ENCODE data around the gene FOXJ2.
"Not testable (repeated sequence)": the region's sequence is repeated elsewhere in the genome, so short reads cannot be mapped to it uniquely, and the experiment has no call there.

The FOXJ2 gene

DNA sequence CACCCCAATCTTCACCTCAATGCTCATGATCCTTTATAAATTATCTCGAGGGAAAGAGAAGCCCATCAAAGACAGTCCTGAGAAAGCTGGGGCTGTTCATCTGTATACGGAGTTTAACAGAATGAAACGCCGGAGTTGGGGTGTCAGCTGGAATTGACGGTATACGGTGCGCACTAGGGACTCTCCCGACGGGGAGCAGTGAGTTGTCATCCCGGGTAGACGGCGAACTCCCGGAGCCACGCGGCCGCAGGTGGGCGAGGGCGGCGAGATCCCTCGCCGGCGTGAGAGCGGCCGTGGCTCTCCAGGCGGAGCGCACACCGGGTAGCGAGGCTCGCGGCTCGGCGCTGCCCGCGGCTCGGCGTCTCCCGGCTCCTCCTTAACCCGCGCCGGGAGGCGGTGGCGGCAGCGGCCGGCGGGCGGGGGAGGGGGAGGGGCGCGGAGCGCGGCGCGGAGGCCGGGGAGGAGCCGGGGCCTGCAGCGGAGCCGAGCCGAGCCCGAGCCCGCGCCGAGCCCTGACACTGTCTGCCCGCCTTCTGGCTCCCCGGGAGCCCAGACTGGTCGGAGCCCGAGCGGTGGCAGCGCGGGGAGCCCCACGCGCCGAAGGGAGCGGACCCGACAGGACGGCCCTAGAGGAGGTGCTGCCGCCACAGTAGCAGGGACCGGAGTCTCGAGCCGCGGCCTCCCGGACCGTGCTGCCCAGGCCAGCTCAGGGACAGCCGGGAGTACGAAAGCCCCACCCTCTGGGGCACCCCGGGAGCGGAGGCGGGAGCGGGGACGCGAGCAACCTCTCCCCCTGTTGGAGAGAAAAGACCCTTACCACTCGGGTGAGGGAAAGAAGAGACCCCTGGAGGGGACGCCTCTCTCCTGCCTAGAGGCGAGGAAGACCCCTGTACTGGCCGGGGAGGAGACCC lies at the start of gene FOXJ2:
Gene FOXJ2, plus strand, starts transcription at position 475 of the 911 bp plus-strand sequence. CDS start 7,117 bp downstream, outside the sequence.
- peak; percentile 87 for DNase-seq

DNA sequence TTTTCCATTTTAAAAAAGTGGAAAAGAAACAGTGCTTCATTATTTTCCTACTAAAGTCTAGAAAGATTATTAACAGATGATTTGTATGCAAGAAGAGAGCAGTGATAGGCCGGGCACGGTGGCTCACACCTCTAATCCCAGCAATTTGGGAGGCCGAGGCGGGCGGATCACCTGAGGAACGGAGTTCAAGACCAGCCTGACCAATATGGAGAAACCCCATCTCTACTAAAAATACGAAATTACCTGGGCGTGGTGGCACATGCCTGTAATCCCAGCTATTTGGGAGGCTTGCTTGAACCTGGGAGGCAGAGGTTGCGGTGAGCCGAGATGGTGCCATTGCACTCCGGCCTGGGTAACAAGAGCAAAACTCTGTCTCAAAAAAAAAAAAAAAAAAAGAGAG lies 49.5 kb upstream of the FOXJ2 start:
- DNase-seq, result not testable (repeated sequence)

DNA sequence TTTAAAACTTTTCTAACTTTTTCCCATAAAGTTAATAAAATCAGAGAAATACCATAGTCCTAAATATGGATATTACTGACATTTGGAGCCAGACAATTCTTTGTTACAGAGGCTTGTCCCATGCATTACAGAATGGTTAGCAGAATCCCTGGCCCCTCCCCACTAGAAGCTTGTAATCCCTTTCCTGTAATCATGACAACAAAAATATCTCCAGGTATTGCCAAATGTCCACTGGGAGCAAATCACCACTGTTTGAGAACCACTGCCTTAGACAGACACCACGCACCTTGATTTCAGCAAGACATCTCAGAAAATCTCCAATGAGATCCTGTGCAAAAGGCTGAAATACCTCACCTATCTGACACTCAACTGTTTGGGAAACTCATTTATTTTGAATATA lies 49.1 kb upstream of the FOXJ2 start:
- not testable (repeated sequence) for DNase-seq

DNA sequence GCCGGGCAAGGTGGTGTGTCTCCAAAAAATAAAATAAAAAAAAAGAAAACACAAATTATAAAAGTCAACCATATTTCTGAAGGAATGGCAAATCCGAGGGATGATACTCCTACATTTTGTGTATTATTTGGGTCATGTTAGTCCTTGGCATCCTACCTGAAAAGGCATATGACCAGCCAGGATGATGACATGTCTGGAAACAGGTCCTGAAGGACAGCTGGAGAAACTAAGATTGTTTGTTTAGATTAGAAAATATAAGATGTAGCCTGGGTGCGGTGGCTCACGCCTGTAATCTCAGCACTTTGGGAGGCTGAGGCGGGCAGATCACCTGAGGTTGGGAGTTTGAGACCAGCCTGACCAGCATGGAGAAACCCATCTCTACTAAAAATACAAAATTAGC lies 47.6 kb upstream of the FOXJ2 start:
- no peak for DNase-seq

DNA sequence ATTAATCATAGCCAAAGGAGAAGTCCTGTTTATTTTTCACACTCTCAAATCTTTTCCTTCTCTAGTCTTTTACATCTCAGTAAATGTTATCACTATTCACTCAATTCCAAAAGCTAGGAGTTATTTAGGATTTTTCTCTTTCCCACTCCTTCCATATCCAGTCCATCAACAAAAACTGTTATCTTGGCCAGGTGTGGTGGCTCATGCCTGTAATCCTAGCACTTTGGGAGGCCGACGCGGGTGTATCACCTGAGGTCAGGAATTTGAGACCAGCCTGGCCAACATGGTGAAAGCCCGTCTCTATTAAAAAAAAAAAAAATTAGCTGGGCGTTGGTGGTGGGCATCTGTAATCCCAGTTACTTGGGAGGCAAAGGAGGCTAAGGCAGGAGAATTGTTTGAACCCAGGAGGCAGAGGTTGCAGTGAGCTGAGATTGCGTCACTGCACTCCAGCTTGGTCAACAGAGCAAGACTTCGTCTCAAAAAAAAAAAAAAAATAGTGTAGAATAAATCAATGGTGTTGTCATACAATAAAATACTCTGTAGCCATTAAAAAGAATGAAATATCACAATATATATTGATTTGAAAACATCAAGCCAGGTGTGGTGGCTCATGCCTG lies 46.6 kb upstream of the FOXJ2 start:
- no peak for DNase-seq

DNA sequence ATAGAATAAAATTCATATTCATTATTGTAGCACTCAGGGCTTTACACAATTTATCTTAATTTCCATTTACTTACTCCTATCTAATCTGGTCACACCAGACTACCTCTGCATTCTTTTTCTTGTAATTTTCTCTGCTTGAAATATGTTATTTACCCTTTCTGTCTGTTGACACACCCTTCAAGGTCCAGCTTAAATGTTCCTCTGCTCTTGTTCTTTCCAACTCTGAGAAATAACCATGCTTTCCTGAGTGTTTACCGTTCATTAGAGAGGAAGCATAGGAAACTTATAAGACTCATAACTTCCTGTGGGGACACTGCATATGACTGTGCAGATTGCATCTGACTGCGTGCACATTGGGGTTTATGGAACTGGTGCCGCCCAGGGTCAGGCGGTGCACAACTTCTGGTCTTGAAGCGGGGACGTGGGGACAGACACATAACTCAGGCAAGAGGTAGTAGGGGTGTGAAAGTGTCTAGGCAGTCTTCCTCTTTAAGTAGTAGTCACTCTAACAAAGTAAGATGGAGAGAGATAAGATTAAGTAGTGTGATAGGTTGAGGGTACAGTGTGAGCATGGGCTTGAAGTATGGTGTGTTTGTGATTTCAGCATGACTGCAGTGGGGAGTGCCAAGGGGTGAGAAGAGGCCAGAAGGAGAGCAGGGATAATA lies 42.6 kb upstream of the FOXJ2 start:
- peak; percentile 66 for DNase-seq

DNA sequence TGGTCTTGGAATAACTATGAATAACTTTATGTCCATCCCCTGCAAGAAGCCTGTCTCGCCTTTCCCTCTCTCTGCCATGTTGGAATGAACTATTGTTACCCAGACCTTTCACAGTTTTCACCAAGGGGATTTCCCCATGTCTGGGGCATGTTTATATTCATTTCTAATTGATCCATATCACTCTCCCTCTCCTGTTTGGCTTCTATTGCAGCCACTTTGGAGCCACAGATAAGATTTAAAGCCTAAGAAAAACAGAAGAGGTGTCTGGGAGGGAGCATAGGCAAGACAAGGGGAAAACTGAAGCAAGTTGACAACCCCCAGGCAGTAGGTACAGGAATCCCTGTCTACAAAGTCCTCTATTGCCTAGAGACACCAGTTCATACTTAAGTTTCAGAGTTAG lies 41.0 kb upstream of the FOXJ2 start:
- no peak for DNase-seq

DNA sequence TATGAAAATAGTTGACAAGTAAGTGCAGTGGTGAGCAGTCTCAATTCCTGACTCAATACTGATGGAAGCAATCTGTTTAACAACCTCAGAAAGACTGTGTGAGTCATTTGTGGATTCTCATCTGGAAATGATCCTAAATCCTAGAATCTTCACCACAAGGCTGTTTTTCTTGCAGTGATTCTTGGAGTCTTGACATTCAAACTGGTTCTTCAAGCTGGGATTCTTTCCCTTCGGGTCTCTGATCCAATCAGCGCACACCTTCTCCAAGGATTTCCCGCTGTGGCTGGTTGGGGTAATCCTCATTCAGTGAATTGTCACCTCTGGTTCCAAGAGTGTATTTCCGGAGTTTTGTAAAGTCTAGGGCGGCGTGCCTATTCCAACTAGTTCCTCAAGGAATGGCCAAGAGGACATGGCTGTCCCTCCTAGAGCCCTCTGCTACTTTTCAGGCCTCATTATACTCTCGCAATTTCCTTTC lies 37.7 kb upstream of the FOXJ2 start:
- DNase-seq, result no peak

DNA sequence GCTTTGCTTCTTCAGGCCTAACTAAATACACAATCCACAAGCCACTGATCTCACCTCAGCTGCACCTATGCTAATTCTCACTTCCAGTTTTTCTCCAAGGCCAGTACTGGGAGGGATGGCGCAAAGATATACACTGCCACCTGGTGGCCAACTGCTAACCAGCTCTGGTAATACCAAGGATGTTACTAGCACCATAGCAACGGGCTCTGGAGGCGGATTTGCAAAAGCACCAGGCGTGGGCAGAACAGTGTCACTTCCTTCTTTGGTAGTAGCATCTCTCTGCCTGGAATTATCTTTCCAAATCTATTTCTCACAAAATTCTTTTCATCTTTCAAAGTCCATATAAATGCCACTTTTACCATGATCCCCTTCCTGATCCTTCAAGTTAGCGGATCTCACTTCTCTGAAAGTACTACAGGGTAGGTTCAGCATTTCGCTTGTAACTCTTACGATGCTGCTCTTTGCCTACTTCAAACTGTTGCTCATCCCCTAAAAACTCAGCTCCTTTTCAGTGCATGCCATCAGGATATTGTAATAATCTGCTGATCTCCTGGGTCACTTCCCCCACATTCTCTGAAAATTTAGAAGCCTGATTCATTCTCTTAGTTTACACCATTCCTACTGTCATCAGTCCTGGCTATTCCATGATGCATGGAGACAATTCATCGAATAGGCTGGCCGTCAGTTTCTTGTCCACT lies 37.1 kb upstream of the FOXJ2 start:
- DNase-seq, result peak; percentile 74

DNA sequence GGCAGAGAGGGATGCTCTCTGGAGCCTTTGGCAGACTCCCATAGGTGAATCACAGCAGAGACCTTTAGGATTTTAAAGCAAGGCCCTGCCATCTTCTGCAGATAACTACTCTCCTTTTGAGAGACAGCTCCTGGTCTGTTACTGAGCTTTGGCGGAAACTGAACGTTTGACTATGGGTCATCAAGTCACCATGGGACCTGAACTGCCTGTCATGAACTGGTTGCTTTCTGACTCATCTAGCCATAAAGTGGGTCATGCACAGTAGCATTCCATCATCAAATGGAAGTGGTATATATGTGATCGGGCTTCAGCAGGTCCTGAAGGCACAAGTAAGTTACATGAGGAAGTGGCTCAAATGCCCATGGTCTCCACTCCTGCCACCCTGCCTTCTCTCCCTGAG lies 31.7 kb upstream of the FOXJ2 start:
- not testable (repeated sequence) for DNase-seq

DNA sequence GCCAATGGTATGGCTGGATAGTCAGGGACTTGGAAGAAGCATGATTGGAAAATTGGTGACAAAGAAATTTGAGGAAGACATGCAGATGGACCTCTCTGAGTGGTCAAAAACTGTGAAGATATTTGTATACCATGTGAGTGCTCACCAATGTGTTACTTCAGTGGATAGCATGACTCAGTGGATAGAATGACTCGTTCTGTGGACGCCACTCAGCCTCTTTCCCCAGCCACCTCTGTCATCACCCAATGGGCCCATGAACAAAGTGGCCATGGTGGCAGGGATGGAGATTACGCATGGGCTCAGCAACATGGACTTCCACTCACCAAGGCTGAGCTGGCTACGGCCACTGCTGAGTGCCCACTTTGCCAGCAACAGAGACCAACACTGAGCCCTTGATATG lies 31.0 kb upstream of the FOXJ2 start:
- DNase-seq, result not testable (repeated sequence)

DNA sequence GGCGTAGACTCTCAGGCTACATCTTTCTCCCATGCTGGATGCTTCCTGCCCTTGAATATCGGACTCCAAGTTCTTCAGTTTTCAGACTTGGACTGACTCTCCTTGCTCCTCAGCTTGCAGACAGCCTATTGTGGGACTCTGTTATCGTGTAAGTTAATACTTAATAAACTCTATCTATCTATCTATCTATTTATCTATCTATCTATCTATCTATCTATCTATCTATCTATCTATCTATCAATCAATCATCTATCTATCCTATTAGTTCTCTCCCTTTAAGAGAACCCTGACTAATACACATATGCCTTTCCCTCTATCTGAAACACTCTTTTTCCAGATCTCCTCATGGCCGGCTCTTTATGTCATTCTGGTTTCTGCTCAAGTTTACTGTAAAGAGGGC lies 27.6 kb upstream of the FOXJ2 start:
- DNase-seq, result not testable (repeated sequence)

DNA sequence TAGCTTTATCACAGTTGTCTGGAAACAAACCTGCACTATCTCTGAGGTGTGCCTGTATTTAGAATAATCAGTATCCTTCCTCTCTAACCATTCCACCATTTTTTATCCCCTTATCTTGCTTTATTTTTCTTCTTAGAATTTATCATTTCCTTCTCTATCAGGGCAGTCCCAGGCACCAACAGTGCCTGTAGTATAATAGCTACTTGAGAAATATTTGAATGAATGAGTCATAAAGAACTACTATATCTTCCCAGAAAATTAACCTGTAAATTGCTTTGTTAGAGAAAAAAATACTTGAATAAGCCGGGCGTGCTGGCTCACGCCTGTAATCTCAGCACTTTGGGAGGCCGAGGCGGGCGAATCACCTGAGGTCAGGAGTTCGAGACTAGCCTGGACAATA lies 21.2 kb upstream of the FOXJ2 start:
- DNase-seq, result no peak

DNA sequence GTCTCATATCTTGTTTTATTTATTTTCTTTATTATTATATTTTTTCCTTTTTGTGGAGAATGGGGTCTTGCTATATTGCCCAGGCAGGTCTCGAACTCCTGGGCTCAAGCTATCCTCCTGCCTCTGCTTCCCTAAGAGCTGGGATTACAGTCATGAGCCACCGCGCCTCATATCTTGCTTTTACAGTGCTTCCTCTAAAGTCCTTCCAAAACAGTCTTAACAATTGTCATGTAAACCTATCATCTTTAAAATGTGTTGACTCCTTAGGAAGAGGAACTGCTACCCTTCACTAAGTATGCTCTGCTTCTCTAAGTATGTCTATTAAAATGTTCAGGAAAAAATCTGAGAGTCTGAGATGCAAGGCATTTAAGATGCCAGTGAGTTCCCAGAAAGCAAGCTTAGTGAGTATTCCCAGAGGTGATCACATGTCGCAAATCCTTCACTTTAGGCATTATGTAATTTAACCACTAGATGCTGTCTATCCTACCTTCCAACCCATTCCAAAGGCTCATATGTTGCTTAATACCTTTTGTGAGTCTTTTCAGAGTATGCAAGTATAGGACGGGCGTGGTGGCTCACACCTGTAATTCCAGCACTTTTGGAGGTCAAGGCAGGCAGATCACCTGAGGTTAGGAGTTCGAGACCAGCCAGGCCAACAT lies 19.7 kb upstream of the FOXJ2 start:
- no peak for DNase-seq

DNA sequence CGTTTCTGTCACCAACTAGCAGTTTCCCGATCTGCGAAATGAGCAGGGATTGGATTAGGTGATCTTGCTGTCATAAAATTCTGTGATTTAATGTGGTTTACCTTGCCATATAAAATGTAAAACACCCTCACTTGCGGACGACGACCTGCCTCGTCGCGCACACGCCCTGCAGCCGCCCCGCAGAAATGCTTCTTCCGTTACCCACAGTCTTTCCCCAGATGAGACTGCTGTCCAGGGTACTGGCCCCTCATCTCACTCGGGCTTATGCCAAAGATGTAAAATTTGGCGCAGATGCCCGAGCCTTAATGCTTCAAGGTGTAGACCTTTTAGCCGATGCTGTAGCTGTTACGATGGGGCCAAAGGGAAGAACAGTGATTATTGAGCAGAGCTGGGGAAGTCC lies 17.7 kb upstream of the FOXJ2 start:
- DNase-seq, result no peak

DNA sequence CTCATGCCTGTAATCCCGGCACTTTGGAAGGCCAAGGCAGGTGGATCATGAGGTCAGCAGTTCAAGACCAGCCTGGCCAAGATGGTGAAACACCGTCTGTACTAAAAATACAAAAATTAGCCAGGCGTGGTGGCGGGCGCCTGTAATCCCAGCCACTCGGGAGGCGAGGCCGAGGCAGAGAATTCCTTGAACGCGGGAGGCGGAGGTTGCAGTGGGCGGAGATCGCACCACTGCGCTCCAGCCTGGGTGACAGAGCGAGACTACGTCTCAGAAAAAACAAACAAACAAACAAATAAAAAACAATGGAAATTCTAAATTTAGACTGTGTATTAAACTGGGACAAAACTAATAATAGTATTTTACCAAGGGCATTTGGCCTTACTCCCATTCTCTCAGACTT lies 14.3 kb upstream of the FOXJ2 start:
- not testable (repeated sequence) for DNase-seq

DNA sequence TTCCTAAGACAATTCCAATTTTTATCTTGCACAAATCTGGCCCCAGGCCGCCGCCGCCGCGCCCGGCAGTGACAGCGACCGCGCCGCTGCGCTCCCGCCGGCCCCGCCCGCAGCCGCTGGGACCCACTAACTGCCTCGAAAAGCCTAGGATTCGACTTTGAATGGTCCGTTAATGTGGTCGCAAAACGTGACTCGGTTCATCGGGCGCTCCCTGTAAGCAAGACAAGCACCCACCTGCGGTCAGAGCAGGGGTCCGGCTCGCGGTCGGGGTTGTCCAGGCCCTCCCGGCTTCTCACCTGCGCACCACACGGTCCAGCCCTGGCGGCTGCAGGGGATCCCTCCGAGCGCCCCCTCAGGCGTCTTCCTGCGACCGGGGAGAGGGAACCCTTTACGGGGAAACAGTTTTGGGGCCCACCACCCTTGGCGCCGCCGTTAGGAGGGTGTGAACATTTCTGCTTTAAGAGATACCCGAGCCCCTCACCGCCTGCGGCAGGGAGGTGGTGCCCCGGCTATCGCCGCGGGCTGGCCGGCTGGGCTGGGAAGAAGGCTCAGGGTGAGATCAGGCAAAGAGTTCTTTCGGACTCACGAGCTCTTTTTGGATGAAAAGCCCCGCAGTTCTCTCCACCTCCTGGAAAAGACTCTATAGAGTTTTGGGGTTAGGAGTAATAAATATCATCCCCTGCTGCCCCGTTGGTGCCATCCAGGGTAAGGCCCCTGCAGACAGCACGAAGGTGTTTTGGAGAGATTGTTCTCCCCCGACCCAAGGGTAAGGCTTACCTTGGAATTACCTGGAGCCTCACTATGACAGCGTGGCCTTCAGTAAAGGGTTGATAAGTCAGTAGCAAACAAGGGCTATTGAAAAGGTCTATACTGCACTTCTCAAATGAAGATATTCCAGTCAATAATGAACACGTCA lies 13.6 kb upstream of the FOXJ2 start:
- peak; percentile 41 for DNase-seq

DNA sequence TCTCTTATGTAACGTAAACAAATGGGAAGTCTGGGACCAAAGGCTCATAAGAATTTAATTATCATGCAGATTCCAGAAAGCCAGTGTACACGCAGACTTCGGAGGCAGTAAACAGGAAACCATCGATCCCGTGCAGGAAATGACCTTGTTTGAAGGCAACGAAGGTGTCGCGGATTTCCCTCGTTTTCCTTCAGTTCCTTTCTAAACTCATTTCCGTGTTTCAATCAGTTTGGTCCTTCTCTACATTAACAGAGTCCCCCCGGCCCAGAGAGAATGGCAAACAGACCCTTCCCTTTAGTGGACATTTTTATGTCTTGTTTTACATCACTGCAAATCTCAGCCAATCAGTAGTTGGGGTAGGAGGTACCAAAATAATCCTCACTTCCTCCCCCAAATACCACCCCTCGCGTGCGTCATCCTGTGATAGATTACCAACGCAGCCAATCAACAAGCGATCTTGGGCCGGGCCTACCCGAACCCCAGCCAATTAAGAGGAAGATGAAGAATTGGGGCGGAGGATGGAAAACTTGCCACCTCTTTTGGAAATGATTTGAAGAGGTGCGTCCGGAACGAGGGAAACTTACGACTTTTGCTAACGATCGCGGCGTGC lies 6.1 kb upstream of the FOXJ2 start:
- DNase-seq, result peak; percentile 90

DNA sequence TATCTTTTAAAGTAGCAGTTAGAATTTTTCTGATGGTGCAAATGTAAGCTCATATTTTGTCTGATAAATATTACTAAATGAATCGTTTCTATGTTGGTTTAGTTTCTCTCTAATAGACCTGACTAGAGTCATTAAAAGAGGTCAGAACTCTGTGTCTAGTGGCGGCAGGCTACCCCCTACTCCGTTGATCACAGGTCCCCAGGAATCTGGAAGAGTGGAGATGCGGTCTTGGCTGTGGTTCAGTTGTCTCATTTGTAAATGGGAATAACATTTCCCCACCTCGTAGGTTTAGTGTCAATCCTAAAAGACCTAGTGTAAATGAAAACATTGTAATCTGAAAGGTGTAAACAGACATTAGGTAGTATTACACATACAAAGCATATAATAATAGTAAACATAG lies 4.7 kb upstream of the FOXJ2 start:
- DNase-seq, result no peak

DNA sequence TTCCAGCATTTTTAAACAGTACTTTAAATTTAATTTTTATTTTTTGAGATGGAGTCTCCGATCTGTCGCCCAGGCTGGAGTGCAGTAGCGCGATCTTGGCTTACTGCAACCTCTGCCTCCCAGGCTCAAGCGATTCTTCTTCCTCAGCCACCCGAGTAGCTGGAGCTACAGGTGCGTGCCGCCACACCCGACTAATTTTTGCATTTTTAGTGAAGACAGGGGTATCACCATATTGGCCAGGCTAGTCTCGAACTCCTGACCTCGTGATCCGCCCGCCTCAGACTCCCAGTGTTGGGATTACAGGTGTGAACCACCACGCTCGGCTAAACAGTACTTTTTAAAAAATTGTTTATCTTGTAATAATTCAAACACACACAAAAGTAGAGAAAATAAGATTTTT lies 4.2 kb upstream of the FOXJ2 start:
- no peak for DNase-seq

DNA sequence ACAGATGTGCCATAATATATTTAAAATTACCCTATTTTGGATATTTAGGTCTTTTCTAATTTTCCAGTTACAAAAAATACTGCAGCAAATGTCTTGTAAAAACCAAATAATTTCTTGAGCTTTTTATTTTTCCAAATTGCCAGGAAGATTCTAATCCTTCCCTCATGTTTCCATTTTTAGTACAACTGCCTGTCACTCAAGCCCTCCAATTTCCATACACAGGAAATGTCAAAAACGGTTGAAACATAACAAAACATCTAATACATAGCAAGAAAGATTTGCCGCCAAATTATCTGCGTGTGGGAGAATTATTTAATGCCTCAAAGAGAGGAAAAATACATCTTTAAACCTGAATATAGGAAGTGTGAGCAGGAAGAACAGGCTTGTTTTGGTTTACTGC lies 2.3 kb upstream of the FOXJ2 start:
- DNase-seq, result no peak
